Activated CD4-positive, alpha-beta T cell treated with anti-CD3 and anti-CD28 coated beads, Interleukin-2, amount 50 U/mL, for 48 hours (primary cell): ENCODE data around the gene SLC44A5.

Source experiments
- DNase-seq, 2 experiments: peaks; one replicate each; pipeline ENCODE4 v3.0.0-alpha.2; 2020

SLC44A5 gene

GRCh38 chr1:75588779-75589475, 22.0 kb downstream of the SLC44A5 start:
- DNase-seq: no peak

DNA sequence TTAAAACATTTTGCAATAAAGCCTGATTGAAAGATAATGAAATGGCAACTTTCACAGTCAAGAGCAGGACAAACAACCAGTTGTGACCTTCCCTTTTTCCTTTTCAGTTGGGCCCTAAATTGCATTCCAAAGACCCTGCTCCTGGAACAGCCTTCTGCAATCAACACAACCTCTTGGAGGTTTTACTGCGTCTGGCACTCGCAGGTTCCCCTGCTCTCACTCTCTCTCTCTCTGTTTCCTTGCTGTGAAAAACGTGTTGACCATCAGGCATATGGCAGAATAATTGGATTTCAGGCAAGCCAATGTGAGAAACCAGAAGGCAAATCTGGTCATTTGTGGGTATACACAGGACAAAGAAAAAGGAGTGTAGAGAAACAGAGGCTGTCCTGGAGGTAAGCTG, 23.2 kb downstream of the SLC44A5 start:
- no peak for DNase-seq

DNA sequence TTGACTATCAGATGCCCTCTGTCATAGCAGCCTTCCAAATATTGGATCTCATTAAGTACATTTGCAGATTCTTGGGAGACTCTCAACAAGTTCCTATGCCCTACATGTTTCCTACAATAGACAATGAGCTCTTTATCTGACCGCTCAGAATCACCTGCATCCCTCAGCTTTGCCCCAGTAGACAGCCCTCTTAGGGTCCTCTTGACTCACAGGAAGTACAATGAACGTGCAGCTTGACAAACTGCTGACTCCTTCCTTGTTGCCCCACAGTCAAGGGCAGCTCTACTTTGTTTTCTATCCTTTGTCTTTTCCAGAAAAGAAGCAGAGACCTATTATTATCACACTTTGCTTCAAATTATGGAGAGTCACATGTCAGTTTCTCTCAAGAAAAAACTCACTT, 27.6 kb downstream of the SLC44A5 start:
- no peak for DNase-seq

DNA sequence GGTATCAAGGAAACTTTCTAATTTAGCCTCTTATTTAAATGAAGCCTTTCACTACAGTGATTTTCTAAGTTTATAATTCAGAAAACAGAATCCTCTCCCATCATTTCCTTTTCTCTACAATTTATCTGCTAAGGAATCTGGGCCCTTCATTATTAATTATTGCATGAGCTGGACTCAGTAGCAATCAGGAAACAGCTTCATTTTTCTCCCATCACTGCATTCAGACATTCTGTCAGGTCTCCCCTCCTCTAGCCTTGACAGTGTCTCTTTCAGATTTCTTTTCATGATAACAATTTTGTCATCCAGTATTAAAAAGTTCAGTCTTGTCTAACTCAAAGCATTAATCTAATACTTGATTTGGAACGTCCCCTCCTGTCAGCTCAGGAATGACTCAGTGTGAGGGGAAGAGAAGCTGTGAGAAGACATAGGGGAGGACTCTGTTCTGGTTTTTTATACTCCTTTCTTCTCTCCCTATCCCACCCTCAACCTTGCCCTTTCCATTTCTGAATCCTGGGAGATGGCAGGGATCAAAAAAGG, 28.1 kb downstream of the SLC44A5 start:
- no peak for DNase-seq

- no peak for DNase-seq
These were observed 31.9 kb downstream of the SLC44A5 start for GRCh38 chr1:75579046-75579445.

- no peak for DNase-seq
These were observed 35.1 kb downstream of the SLC44A5 start for GRCh38 chr1:75575837-75576236.

DNA sequence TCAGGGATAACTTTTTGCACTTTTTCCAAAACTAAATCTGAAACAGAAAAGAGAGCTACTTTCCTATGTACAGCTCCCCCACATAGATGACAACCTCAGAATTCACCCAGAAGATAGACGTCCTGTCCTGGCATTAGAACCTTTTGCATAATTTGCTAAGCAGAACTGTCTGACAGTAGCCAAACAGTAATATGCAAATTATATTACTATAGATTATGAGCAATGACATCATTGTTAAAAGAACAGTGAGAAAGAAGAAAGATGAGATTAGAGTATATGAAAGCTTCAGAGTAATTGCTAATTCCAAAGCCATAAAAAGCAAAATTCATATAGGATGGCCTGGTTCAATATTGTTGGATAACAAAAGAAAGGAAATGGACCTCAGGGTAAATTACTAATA, 43.7 kb downstream of the SLC44A5 start:
- no peak for DNase-seq

DNA sequence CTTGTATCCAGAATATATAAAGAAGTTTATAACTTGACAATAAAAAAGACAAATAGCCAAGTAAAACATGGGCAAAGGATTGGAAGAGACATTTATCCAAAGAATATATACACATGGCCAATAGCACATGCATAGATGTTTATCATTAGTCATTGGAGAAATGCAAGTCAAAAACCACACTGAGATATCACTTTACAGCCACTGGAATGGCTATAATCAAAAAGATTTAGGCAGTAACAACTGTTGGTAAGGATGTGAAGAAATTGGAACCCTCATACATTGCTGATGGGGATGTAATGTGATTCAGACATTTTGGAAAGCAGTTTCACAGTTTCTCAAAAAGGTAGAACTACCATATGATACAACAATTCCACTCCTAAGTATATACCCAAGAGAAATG, 51.1 kb downstream of the SLC44A5 start:
- no peak for DNase-seq

GRCh38 chr1:75559136-75559535, 51.8 kb downstream of the SLC44A5 start:
- no peak for DNase-seq

DNA sequence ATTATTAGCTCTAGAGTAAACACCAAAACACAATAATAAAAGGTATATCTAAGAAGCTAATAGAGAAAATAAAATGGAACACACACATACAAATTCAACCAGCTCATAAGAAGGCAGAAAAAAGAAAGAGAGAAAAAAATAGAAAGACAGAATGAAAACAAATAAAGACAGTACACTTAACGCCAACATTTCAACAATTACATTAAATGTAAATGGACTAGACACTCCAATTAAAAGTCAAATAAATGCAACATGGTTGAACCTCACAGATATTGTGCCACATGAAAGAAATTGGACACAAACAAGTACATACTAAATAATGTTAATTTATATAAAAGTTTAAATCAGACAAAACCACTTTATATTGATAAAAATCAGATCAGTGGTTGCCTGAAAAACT, 56.0 kb downstream of the SLC44A5 start:
- no peak for DNase-seq

- no peak for DNase-seq
These were observed 56.7 kb downstream of the SLC44A5 start for GRCh38 chr1:75554181-75554580.

GRCh38 chr1:75550559-75550958, 60.4 kb downstream of the SLC44A5 start:
- no peak for DNase-seq

GRCh38 chr1:75548721-75549480, 62.0 kb downstream of the SLC44A5 start:
- DNase-seq: no peak

- DNase-seq: no peak
These were observed 67.2 kb downstream of the SLC44A5 start for GRCh38 chr1:75543705-75544104.

GRCh38 chr1:75542818-75543570, 67.9 kb downstream of the SLC44A5 start:
- DNase-seq: no peak

DNA sequence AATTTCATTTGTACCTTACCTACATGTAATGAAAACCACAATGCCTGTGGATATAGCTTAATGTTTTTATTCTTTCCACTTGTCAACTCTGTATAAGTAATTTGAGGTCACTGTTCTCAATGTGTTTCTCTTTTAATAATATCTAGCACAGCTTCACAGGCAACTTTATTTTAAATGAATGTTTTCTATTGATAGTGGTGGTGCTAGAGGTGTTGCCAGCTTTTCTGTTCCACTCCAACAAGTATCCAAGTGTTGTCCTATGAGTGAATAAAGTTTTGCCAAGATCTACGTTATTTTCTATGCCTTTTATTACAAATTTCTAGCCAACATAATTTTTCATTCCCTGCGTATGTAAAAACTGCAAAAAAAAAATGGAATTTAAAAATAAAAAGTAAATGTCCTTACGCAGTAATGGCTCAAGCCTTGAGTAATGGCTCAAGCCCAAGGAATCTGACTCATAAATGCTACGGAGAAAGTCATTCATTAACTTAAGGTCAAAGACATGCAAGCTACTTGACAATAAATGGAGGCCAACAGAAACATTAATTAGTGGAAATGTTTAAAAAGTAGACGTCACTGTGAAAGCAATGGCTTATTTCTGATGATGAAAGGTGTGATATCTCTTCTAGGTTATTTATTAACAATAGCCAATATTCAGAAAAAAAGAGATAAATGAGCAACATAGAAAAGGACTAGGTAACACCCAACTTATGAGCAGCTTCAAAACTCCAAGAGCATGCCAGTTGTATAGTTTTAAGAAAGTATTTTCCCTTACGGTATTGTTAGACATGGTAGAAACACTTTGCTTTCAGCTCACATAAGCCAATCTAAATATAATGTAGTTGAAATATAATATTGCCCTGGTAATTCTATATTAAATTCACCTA, 71.4 kb downstream of the SLC44A5 start:
- no peak for DNase-seq

- no peak for DNase-seq
These were observed 77.8 kb downstream of the SLC44A5 start for GRCh38 chr1:75533085-75533484.

GRCh38 chr1:75531570-75531969, 79.3 kb downstream of the SLC44A5 start:
- no peak for DNase-seq

DNA sequence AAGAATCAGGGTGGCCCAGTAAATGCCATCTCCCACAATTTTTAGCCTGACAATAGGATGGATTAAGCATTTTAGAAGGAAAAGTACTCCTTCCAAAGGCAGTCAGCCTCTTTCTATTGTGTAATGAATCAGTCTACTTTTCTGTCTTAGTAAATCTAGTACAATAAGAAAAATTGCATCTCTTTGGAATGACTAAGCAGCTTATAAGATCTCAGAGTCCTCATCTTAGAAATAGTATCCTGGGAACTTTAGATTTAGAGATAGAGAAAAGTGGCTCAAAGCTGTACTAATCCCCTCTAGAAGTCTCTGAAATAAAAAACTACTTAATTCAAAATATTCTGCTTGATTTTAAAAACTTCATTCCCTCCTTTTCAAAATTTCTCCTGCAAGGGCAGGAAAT, 81.4 kb downstream of the SLC44A5 start:
- no peak for DNase-seq

DNA sequence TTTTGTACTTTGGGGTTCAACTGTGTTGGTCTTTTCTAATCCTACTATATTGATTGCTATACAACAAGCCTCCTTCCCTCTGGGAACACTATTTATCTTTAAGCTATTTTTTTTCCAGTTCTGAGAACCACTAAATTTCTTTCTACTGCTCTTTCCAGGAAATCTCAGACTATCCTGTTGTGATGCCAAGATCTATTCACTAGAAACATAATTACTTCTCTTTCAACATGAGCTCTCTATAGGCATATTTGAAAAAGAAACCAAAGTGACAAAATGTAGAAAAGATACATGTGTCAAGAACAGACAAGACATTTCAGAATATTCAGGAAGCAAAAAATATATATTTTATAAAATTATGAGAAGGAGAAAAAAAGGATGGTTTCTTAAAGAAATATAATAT, 82.9 kb downstream of the SLC44A5 start:
- DNase-seq: no peak

DNA sequence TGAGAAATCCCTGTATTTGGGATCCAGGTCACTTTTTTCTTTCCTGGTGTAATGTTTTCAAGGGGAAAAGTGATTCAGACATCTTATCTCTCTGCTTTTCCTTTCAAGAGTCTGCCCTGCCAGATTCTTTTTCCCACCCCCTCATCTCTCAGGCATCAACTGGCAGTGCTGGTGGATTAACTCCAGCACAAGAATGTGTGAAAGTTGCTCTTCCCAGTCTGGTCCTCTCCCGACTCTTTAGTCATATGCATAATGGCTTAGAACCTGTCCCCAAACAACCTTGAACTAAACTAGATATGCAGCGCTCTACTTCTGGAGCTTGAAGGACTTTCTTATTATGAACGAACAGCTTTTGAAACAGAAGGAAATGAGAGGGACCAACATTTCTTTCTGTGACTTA, 88.5 kb downstream of the SLC44A5 start:
- DNase-seq: no peak

- DNase-seq: no peak
These were observed 89.3 kb downstream of the SLC44A5 start for GRCh38 chr1:75521658-75522057.
